Chondrocyte (in vitro differentiated cells): ENCODE measurements around the gene CTH. TPM values are rescaled to one million over a fixed set of nuclear protein-coding genes. Genes with fewer than 3 reads are reported as not detected.

Experiments
- DNase-seq: peaks from one replicate; pipeline ENCODE4 v3.0.0; 2021; ENCODE audit warnings: mixed read lengths, low spot score
- H3K27ac Mint-ChIP-seq: one replicate; pipeline ENCODE4 v1.8.0; 2021; ENCODE audit warnings: mild to moderate bottlenecking, moderate library complexity, mixed read lengths; ENCODE audit not compliant: unreplicated experiment
- H3K27me3 Mint-ChIP-seq: 2 replicates; pipeline ENCODE4 v1.8.0; 2021; ENCODE audit warnings: low read depth, mixed read lengths
- H3K36me3 Mint-ChIP-seq: 2 replicates; pipeline ENCODE4 v1.8.0; 2021; ENCODE audit warnings: low read depth, mixed read lengths
- H3K4me1 Mint-ChIP-seq: 2 replicates; pipeline ENCODE4 v1.8.0; 2021; ENCODE audit warnings: low read depth, mild to moderate bottlenecking, mixed read lengths
- H3K4me3 Mint-ChIP-seq: one replicate; pipeline ENCODE4 v1.8.0; 2021; ENCODE audit warnings: mild to moderate bottlenecking, moderate library complexity, mixed read lengths; ENCODE audit not compliant: unreplicated experiment
- H3K9me3 Mint-ChIP-seq: 2 replicates; pipeline ENCODE4 v1.8.0; 2021; ENCODE audit warnings: low read depth, mixed read lengths
- CTCF ChIP-seq: fragments of 200-600 bp; sonication (generic); IDR thresholded peaks from 2 replicates; pipeline ENCODE4 v1.5.0; 2021; ENCODE audit warnings: antibody characterized with exemption, mild to moderate bottlenecking, moderate library complexity
- total RNA-seq: library from RNA; stranded (reverse); gene quantifications from 3 replicates; pipeline ENCODE4 v1.2.1, GENCODE V29; 2021

Gene CTH
- total RNA-seq, 1 donor from 2014 or later = 14.9 TPM

- DNase-seq = no peak
- TF ChIP-seq CTCF = no peak
- Mint-ChIP-seq H3K4me3 (no peak overlapping the region), H3K27me3 (no peaks in the 10 kb centered on the region), H3K27ac (no peak overlapping the region), H3K36me3 (peaks cover 35% of the 10 kb centered on the region), H3K9me3 (peaks cover 7% of the 10 kb centered on the region), H3K4me1 (peaks cover 5% of the 10 kb centered on the region)
Measured at GRCh38 chr1:70431874-70432273, 20.8 kb downstream of the CTH start.

DNA sequence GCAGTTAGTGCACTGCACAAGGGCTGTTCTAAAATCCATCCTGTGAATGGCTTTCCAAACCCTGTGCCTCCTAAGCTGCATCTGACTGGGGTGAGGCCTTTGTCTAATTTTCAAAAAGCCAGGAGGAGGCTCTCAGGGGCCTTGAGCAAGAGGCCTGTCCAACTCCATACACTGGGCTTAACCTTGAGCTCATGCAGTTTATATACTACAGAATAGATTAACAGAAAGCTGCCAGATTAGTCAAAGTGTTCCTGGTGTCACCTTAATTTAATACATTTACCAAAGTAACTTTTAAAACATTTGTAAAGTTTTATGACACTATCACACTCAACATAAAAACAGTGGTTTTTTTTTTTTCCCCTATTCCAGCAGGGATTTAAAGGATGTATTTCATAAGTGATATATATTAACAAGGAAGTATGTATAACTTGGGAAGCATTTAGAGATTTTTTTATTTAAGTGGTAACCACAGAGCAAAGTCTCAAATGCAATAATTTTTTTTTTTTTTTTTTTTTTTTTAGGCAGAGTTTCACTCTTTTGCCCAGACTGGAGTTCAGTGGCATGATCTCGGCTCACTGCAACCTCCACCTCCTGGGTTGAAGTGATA is 23.3 kb downstream of the CTH start:
- Mint-ChIP-seq H3K4me1 (no peaks in the 10 kb centered on the region), H3K9me3 (no peaks in the 10 kb centered on the region), H3K27me3 (no peaks in the 10 kb centered on the region), H3K36me3 (peaks cover 37% of the 10 kb centered on the region), H3K4me3 (no peak overlapping the region), H3K27ac (no peak overlapping the region)
- no peak for TF ChIP-seq CTCF
- no peak for DNase-seq

DNA sequence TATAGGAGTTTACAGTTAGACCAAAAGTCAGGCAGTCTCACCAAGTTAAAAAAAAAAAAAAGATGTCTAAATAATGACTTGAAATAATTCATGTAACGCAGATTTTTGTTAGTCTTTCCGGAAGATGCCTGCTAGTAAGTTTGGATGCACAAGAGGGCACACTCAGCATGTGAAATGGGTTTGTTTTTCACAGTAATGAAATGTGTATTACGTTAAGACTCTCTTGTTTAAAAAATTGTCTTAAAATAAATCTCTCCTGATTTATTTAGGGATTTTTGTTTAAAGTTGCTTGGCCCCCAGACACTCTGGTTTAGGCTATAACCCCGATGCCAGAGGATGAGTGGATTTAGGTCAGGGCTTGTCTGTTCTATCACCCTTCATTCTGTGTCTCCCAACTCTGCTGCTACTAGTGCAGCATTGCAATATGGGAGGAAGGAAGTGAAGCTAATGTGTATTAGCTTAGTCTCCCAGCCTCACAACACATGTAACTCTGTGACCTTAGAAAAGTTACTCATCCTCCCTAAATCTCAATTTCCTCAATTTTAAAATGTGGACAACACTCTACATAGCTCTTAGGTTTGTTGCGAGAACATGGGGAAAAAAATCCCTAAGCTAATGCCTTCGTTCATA is 25.7 kb downstream of the CTH start:
- no peaks in the 10 kb centered on the region for H3K9me3 Mint-ChIP-seq
- H3K36me3 Mint-ChIP-seq = peaks cover 35% of the 10 kb centered on the region
- H3K4me1 Mint-ChIP-seq = no peaks in the 10 kb centered on the region
- no peak for DNase-seq
- H3K27ac Mint-ChIP-seq = no peak overlapping the region
- H3K27me3 Mint-ChIP-seq = no peaks in the 10 kb centered on the region
- peak; percentile 50 for TF ChIP-seq CTCF
- no peak overlapping the region for H3K4me3 Mint-ChIP-seq

GRCh38 chr1:70438529-70438928 is 27.5 kb downstream of the CTH start:
- peaks cover 21% of the 10 kb centered on the region for H3K36me3 Mint-ChIP-seq
- no peak overlapping the region for H3K27ac Mint-ChIP-seq
- no peaks in the 10 kb centered on the region for H3K9me3 Mint-ChIP-seq
- H3K4me1 Mint-ChIP-seq = no peaks in the 10 kb centered on the region
- no peak overlapping the region for H3K4me3 Mint-ChIP-seq
- TF ChIP-seq CTCF = no peak
- no peak for DNase-seq
- H3K27me3 Mint-ChIP-seq = no peaks in the 10 kb centered on the region

- Mint-ChIP-seq H3K27me3 (no peaks in the 10 kb centered on the region), H3K4me1 (no peaks in the 10 kb centered on the region), H3K27ac (no peak overlapping the region), H3K4me3 (no peak overlapping the region), H3K36me3 (peaks cover 15% of the 10 kb centered on the region), H3K9me3 (no peaks in the 10 kb centered on the region)
- no peak for DNase-seq
- TF ChIP-seq CTCF = no peak
Measured at GRCh38 chr1:70440642-70441391, 29.7 kb downstream of the CTH start.
